RWPE2 (cell line): ENCODE data around the gene MT3.
"Not testable (repeated sequence)": the region's sequence is repeated elsewhere in the genome, so short reads cannot be mapped to it uniquely, and the experiment has no call there.

Experiments
- ATAC-seq: fragments of 200-7000 bp; cut with Tn5 transposase; 3 replicates; pipeline ENCODE4 v1.9.1; 2021; ENCODE audit warnings: low read depth
- DNase-seq: peaks from one replicate; pipeline ENCODE4 v3.0.0-alpha.2; 2020; ENCODE audit warnings: low spot score
- H3K27ac ChIP-seq: fragments of 450-650 bp; 2 replicates; pipeline ENCODE4 v1.5.1; 2017; ENCODE audit warnings: mild to moderate bottlenecking; ENCODE audit not compliant: poor library complexity, severe bottlenecking
- H3K27me3 ChIP-seq: fragments of 250-450 bp; sonication (Bioruptor Pico); 2 replicates; pipeline ENCODE4 v1.5.1; 2021; ENCODE audit warnings: mild to moderate bottlenecking, moderate library complexity; ENCODE audit not compliant: insufficient read depth, poor library complexity, severe bottlenecking
- H3K36me3 ChIP-seq: fragments of 250-450 bp; sonication (Bioruptor Pico); 2 replicates; pipeline ENCODE4 v1.5.1; 2020; ENCODE audit warnings: low read depth, mild to moderate bottlenecking, moderate library complexity
- H3K4me1 ChIP-seq: fragments of 250-450 bp; sonication (Bioruptor Pico); 2 replicates; pipeline ENCODE4 v1.5.1; 2021; ENCODE audit warnings: mild to moderate bottlenecking, moderate library complexity; ENCODE audit not compliant: insufficient read depth, poor library complexity, severe bottlenecking
- H3K4me3 ChIP-seq: fragments of 250-450 bp; sonication (Bioruptor Pico); 2 replicates; pipeline ENCODE4 v1.5.1; 2021; ENCODE audit warnings: mild to moderate bottlenecking, moderate library complexity; ENCODE audit not compliant: severe bottlenecking
- H3K9me3 ChIP-seq: fragments of 250-450 bp; sonication (Bioruptor Pico); 2 replicates; pipeline ENCODE4 v1.5.1; 2021; ENCODE audit warnings: mild to moderate bottlenecking, moderate library complexity; ENCODE audit not compliant: severe bottlenecking
- CTCF ChIP-seq: fragments of 450-650 bp; IDR thresholded peaks from one replicate; pipeline ENCODE4 v1.5.1; 2017; ENCODE audit warnings: mild to moderate bottlenecking, moderate library complexity; ENCODE audit not compliant: poor library complexity, severe bottlenecking

The MT3 gene

GRCh38 chr16:56617212-56618085 lies 28.1 kb downstream of the MT3 start:
- TF ChIP-seq CTCF = no peak
- H3K27me3 ChIP-seq = no peaks in the 10 kb centered on the region
- H3K27ac ChIP-seq = no peak overlapping the region
- DNase-seq (no peak), ATAC-seq (no peak)
- no peaks in the 10 kb centered on the region for H3K9me3 ChIP-seq
- H3K36me3 ChIP-seq = no peaks in the 10 kb centered on the region
- H3K4me3 ChIP-seq = no peak overlapping the region
- peaks cover 32% of the 10 kb centered on the region for H3K4me1 ChIP-seq

- H3K4me3 ChIP-seq = no peak overlapping the region
- no peaks in the 10 kb centered on the region for H3K27me3 ChIP-seq
- TF ChIP-seq CTCF = no peak
Measured at GRCh38 chr16:56618138-56618537, 28.8 kb downstream of the MT3 start.

GRCh38 chr16:56620339-56620897 lies 31.1 kb downstream of the MT3 start:
- TF ChIP-seq CTCF = no peak
- no peak for ATAC-seq
- Histone ChIP-seq H3K36me3 (no peaks in the 10 kb centered on the region), H3K27ac (no peak overlapping the region), H3K4me1 (peaks cover 2% of the 10 kb centered on the region), H3K9me3 (no peaks in the 10 kb centered on the region), H3K4me3 (no peak overlapping the region), H3K27me3 (no peaks in the 10 kb centered on the region)
- DNase-seq = no peak

More at GRCh38 chr16:56618138-56618537, 28.8 kb downstream of the MT3 start:
- ATAC-seq (no peak), DNase-seq (no peak)
- no peaks in the 10 kb centered on the region for H3K36me3 ChIP-seq
- no peaks in the 10 kb centered on the region for H3K9me3 ChIP-seq
- no peak overlapping the region for H3K27ac ChIP-seq
- peaks cover 25% of the 10 kb centered on the region for H3K4me1 ChIP-seq

GRCh38 chr16:56621665-56622445 lies 32.5 kb downstream of the MT3 start:
- H3K9me3 ChIP-seq, H3K27me3 ChIP-seq: not testable (repeated sequence)

GRCh38 chr16:56623184-56623583 lies 33.9 kb downstream of the MT3 start:
- not testable (repeated sequence) for DNase-seq, H3K4me1 ChIP-seq, ATAC-seq, H3K4me3 ChIP-seq, H3K27ac ChIP-seq, H3K9me3 ChIP-seq, H3K27me3 ChIP-seq
- peaks cover 11% of the 10 kb centered on the region for H3K36me3 ChIP-seq

More at GRCh38 chr16:56621665-56622445, 32.5 kb downstream of the MT3 start:
- DNase-seq, H3K27ac ChIP-seq, H3K36me3 ChIP-seq, H3K4me3 ChIP-seq, H3K4me1 ChIP-seq, ATAC-seq: not testable (repeated sequence)
